ENCODE measurements around the gene LYPD3. TPM values are rescaled to one million over a fixed set of nuclear protein-coding genes. Genes with fewer than 3 reads are reported as not detected.

Gene LYPD3
- total RNA-seq, 2 donors from 2014 or later: 0.42 to 0.59 TPM

GRCh38 chr19:43505941-43506340, 40.5 kb upstream of the LYPD3 start:
- no peaks in the 10 kb centered on the region for H3K27me3 ChIP-seq
- no peak overlapping the region for H3K9ac ChIP-seq (ENCODE audit: low read depth in 2 of 2, low read length in 2 of 2)
- no peaks in the 10 kb centered on the region for H3K9me3 ChIP-seq
- no peak for DNase-seq
- H3K4me3 ChIP-seq: no peak overlapping the region
- TF ChIP-seq, protein P1, sequence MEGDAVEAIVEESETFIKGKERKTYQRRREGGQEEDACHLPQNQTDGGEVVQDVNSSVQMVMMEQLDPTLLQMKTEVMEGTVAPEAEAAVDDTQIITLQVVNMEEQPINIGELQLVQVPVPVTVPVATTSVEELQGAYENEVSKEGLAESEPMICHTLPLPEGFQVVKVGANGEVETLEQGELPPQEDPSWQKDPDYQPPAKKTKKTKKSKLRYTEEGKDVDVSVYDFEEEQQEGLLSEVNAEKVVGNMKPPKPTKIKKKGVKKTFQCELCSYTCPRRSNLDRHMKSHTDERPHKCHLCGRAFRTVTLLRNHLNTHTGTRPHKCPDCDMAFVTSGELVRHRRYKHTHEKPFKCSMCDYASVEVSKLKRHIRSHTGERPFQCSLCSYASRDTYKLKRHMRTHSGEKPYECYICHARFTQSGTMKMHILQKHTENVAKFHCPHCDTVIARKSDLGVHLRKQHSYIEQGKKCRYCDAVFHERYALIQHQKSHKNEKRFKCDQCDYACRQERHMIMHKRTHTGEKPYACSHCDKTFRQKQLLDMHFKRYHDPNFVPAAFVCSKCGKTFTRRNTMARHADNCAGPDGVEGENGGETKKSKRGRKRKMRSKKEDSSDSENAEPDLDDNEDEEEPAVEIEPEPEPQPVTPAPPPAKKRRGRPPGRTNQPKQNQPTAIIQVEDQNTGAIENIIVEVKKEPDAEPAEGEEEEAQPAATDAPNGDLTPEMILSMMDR (IDR thresholded peaks at IDR 0.05): no peak
- intact Hi-C loops (cut with DNase I): no loop called here
- H3K36me3 ChIP-seq: peaks cover 11% of the 10 kb centered on the region
- H3K27ac ChIP-seq: no peak overlapping the region
- H3K4me1 ChIP-seq: peaks cover 5% of the 10 kb centered on the region

DNA sequence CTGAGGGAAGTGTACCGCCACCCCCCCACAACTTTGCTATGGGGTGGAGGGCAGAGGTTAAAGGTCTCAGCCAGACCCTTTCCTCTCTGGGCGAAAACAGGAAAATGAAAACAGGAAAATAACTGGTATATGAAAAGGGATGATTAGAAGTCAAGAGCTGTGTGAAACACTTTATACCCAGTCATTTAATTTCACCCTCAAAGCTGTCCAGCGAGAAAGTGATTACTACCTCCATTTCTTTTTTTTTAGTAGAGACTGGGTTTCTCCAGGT, 39.7 kb upstream of the LYPD3 start:
- intact Hi-C loops (cut with DNase I): no loop called here
- peak overlapping the region in 1 of 2 donors; percentile 89 for H3K9ac ChIP-seq (ENCODE audit: low read depth in 2 of 2, low read length in 2 of 2)
- DNase-seq: no peak
- H3K4me1 ChIP-seq: peaks cover 5% of the 10 kb centered on the region
- TF ChIP-seq, protein P1 (IDR thresholded peaks at IDR 0.05): no peak
- peaks cover 7% of the 10 kb centered on the region for H3K36me3 ChIP-seq
- no peaks in the 10 kb centered on the region for H3K9me3 ChIP-seq
- H3K27ac ChIP-seq: peak overlapping the region; percentile 86
- H3K27me3 ChIP-seq: no peaks in the 10 kb centered on the region
- H3K4me3 ChIP-seq: no peak overlapping the region

GRCh38 chr19:43504426-43505185, 39.2 kb upstream of the LYPD3 start, which contains the start of gene PHLDB3:
PHLDB3 (minus strand) TSS chr19:43504746; CDS start chr19:43504118, 628 bp downstream.
- Histone ChIP-seq H3K9ac (ENCODE audit: low read depth in 2 of 2, low read length in 2 of 2) (peak within 1 kb of the TSS; percentile 88 to 89), H3K4me1 (peaks cover 5% of the 10 kb centered on the region), H3K9me3 (no peaks in the 10 kb centered on the region), H3K27ac (peak within 1 kb of the TSS; percentile 86), H3K4me3 (peak within 1 kb of the TSS; percentile 63), H3K27me3 (no peaks in the 10 kb centered on the region), H3K36me3 (peaks cover 7% of the 10 kb centered on the region)
- intact Hi-C loops (cut with DNase I): no loop called here
- TF ChIP-seq, protein P1 (IDR thresholded peaks at IDR 0.05): no peak
- peak; percentile 61 for DNase-seq

DNA sequence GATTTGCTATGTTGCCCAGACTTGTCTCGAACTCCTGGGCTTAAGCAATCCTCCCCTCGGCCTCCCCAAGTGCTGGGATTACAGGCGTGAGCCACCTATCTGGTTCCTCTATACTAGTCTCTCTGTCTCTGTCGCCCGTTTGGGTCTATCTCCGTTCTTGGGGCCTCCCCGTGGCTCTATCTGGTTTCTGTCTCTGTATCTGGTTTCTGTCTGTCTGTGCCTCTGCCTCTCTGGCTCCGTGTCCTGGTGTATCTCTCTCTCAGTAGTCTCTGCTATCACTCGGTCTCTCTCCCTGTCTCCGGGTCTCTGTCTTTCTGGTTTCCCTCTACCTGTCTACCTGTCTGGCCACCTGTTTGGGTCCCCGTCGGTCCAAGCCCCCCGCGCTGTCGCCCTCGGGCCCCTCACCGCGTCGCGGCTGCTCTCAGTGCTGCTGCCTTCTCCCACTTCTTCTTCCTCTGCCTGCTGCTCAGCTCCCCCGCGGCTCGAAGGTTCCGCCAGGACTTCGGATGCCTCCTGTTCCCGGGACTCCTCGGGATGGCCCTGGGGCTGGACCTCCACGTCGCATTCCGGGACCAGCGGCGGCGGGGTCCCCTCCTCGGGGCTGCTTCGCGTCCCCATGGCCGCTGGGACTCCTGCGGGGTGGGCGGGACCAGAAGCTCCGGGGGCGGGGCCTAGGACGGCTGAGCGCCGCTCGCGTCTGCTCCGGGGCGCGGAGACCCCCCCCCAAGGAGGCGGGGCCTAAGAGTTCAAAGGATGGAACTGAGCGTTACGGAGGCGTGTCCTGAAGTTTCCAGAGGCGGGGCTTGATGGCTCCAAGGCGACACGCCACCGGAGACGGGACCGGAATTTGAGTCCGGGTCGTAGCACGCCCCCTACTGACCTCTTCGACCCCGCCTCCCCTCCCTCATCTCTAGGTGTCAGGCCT, 38.4 kb upstream of the LYPD3 start:
- Histone ChIP-seq H3K36me3 (peaks cover 4% of the 10 kb centered on the region), H3K9me3 (no peaks in the 10 kb centered on the region), H3K27ac (peak overlapping the region; percentile 86), H3K4me1 (peaks cover 5% of the 10 kb centered on the region), H3K9ac (ENCODE audit: low read depth in 2 of 2, low read length in 2 of 2) (peak overlapping the region; percentile 88 to 89), H3K27me3 (no peaks in the 10 kb centered on the region), H3K4me3 (peak overlapping the region; percentile 63)
- TF ChIP-seq, protein P1 (IDR thresholded peaks at IDR 0.05): peak; percentile 18
- DNase-seq: peak; percentile 99
- intact Hi-C loops (cut with DNase I): no loop called here

- no peak overlapping the region for H3K4me3 ChIP-seq
- peak overlapping the region in 1 of 2 donors; percentile 89 for H3K9ac ChIP-seq (ENCODE audit: low read depth in 2 of 2, low read length in 2 of 2)
Observed at GRCh38 chr19:43502419-43502976, 37.1 kb upstream of the LYPD3 start.

More at GRCh38 chr19:43502419-43502976, 37.1 kb upstream of the LYPD3 start:
- peaks cover 5% of the 10 kb centered on the region for H3K4me1 ChIP-seq
- TF ChIP-seq, protein P1 (IDR thresholded peaks at IDR 0.05): no peak
- no peaks in the 10 kb centered on the region for H3K27me3 ChIP-seq
- intact Hi-C loops (cut with DNase I): no loop called here
- H3K36me3 ChIP-seq: no peaks in the 10 kb centered on the region
- H3K9me3 ChIP-seq: no peaks in the 10 kb centered on the region
- no peak for DNase-seq
- no peak overlapping the region for H3K27ac ChIP-seq
